Measurements from ENCODE around the gene PPP1CA. TPM values are rescaled to one million over a fixed set of nuclear protein-coding genes. Genes with fewer than 3 reads are reported as not detected.

PPP1CA gene
- total RNA-seq, 3 donors from 2014 or later (not counting 1 experiment from before 2014, with no cell fraction given): 222 to 245 (median 233) TPM

DNA sequence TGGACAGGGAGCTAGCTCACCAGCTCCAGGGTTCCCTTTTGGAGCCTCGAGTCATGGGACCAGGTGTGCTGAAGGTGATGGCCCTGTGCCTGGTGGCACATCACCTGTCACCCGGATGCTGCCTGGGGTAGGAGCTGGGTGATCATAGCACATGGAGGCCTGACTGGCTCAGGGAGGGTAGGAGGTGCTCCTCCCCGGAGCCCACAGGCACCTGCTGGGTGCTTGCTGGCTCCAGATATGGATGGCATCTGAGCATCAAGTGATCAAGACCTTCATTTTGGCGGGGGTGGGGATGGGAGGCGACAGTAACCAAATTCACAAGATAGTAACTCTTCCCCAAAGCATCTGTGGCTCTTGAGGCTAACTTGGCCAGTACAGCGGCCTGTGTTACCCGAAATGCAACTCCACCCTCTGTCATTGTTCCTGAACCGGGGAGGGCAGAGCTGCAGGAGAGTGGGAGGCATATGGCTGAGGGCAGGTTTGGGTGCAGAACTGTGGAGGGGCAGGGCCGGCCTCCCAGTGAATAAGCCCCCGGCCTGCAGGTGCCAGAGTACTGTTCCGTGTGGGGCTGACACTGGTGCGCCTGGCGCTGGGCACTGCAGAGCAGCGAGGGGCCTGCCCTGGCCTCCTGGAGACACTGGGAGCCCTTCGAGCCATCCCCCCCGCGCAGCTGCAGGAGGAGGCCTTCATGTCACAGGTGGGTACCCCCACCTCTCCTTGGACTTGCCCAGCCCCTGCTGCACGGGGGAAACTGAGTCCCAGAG, 7.0 kb upstream of the PPP1CA start:
- Mint-ChIP-seq H3K4me1 (peaks cover 66 to 98% of the 10 kb centered on the region in 2 donors), H3K36me3 (no peaks in the 10 kb centered on the region), H3K9me3 (no peaks in the 10 kb centered on the region), H3K4me3 (peak overlapping the region; percentile 87), H3K27me3 (ENCODE audit: low read depth in 2 of 2) (no peaks in the 10 kb centered on the region), H3K27ac (peak overlapping the region; percentile 86 to 96)
- peak overlapping the region; percentile 26 for H3K4me3 ChIP-seq (ENCODE audit: low read length)
- H3K9me3 ChIP-seq (ENCODE audit: control insufficient read depth, insufficient read depth, low read length): no peaks in the 10 kb centered on the region
- H3K36me3 ChIP-seq (ENCODE audit: control insufficient read depth, insufficient read depth, low read length): peaks cover 29% of the 10 kb centered on the region
- WGBS (ENCODE audit: insufficient coverage): 5% methylated on average over 17 of the region's 18 CpGs
- ATAC-seq (peak; percentile 15 to 29 (median 19)), DNase-seq (peak in 1 of 2 donors; percentile 59)
- peaks cover 98% of the 10 kb centered on the region for H3K4me1 ChIP-seq (ENCODE audit: control insufficient read depth, insufficient read depth, low read length)
- intact Hi-C loops (cut with micrococcal nuclease): no loop called here
- TF ChIP-seq, protein P1, sequence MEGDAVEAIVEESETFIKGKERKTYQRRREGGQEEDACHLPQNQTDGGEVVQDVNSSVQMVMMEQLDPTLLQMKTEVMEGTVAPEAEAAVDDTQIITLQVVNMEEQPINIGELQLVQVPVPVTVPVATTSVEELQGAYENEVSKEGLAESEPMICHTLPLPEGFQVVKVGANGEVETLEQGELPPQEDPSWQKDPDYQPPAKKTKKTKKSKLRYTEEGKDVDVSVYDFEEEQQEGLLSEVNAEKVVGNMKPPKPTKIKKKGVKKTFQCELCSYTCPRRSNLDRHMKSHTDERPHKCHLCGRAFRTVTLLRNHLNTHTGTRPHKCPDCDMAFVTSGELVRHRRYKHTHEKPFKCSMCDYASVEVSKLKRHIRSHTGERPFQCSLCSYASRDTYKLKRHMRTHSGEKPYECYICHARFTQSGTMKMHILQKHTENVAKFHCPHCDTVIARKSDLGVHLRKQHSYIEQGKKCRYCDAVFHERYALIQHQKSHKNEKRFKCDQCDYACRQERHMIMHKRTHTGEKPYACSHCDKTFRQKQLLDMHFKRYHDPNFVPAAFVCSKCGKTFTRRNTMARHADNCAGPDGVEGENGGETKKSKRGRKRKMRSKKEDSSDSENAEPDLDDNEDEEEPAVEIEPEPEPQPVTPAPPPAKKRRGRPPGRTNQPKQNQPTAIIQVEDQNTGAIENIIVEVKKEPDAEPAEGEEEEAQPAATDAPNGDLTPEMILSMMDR (IDR thresholded peaks at IDR 0.05): no peak
- no peaks in the 10 kb centered on the region for H3K27me3 ChIP-seq (ENCODE audit: control insufficient read depth, insufficient read depth, low read length)
- H3K27ac ChIP-seq (ENCODE audit: low read length): peak overlapping the region; percentile 63

DNA sequence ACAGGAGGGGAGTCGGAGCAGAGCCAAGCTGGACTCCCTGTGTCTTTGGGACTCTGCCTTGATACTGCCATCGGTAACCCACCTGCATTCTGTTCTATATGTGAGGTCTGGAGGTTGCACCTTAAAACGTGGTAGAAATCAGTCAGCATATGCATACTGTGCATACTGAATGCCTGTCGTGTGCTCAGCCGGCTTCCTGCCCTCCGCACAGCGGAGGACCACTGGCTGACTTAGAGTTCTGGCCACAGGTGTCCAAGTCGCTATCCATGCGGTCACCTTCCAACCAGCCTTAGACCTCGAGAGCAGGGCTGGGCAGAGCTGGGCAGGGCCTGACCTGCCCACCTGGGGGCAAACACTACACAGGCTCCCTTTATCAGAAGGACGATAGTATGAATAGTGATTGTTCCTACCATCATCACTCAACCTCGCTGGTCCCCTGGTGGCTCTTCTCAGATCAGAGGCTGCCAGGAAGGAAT, 6.1 kb upstream of the PPP1CA start:
- Histone ChIP-seq H3K4me3 (ENCODE audit: low read length) (no peak overlapping the region), H3K27me3 (ENCODE audit: control insufficient read depth, insufficient read depth, low read length) (no peaks in the 10 kb centered on the region), H3K27ac (ENCODE audit: low read length) (peak overlapping the region; percentile 63), H3K9me3 (ENCODE audit: control insufficient read depth, insufficient read depth, low read length) (no peaks in the 10 kb centered on the region), H3K4me1 (ENCODE audit: control insufficient read depth, insufficient read depth, low read length) (peaks cover 98% of the 10 kb centered on the region), H3K36me3 (ENCODE audit: control insufficient read depth, insufficient read depth, low read length) (peaks cover 29% of the 10 kb centered on the region)
- TF ChIP-seq, protein P1 (IDR thresholded peaks at IDR 0.05): no peak
- ATAC-seq (no peak), DNase-seq (no peak)
- peak overlapping the region; percentile 87 for H3K4me3 Mint-ChIP-seq
- no peaks in the 10 kb centered on the region for H3K36me3 Mint-ChIP-seq
- intact Hi-C loops (cut with micrococcal nuclease): no loop called here
- H3K27me3 Mint-ChIP-seq (ENCODE audit: low read depth in 2 of 2): no peaks in the 10 kb centered on the region
- peak overlapping the region; percentile 86 to 96 for H3K27ac Mint-ChIP-seq
- peaks cover 61 to 93% of the 10 kb centered on the region in 2 donors for H3K4me1 Mint-ChIP-seq
- whole genome bisulfite sequencing (ENCODE audit: insufficient coverage): 40% methylated on average over 11 of the region's 12 CpGs
- no peaks in the 10 kb centered on the region for H3K9me3 Mint-ChIP-seq

DNA sequence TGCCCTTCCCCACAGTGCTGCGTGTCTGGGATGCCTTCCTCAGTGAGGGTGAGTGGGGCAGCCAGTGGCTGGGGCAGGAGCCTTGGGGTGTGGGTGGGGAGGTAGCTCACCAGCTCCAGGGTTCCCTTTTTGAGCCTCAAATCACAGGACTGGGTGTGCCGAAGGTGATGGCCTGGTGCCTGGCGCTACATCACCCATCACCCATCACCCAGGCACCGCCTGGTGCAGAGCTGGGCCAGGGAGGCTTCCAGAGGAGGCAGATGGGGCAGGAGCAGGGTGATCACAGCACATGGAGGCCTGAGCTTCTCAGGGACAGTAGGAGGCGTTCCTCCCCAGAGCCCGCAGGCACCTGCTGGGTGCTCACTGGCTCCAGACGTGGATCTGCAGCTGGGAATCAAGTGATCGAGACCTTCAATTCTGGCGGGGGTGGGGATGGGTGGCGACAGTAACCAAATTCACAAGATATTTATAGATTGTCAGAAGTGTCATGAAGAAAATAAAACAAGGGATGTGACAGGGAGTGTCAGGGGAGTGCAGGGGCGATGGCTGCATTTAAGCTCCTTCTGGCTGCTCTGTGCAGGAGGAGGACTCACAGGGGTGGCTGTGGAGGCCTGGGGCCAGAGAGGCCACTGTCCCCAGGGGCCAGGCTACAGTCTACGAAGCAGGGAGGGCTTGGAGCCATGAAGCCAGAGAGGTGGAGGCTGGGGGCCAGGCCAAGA, 5.5 kb upstream of the PPP1CA start:
- H3K27ac ChIP-seq (ENCODE audit: low read length): peak overlapping the region; percentile 63
- DNase-seq (peak in 1 of 2 donors; percentile 68), ATAC-seq (no peak)
- H3K4me1 ChIP-seq (ENCODE audit: control insufficient read depth, insufficient read depth, low read length): peaks cover 98% of the 10 kb centered on the region
- intact Hi-C loops (cut with micrococcal nuclease): no loop called here
- WGBS (ENCODE audit: insufficient coverage): 25% methylated on average over 11 of the region's 12 CpGs
- peak overlapping the region; percentile 9 for H3K4me3 ChIP-seq (ENCODE audit: low read length)
- H3K27ac Mint-ChIP-seq: peak overlapping the region; percentile 86 to 96
- H3K9me3 ChIP-seq (ENCODE audit: control insufficient read depth, insufficient read depth, low read length): no peaks in the 10 kb centered on the region
- H3K9me3 Mint-ChIP-seq: no peaks in the 10 kb centered on the region
- H3K27me3 Mint-ChIP-seq (ENCODE audit: low read depth in 2 of 2): no peaks in the 10 kb centered on the region
- H3K36me3 Mint-ChIP-seq: no peaks in the 10 kb centered on the region
- peak overlapping the region; percentile 87 for H3K4me3 Mint-ChIP-seq
- peaks cover 29% of the 10 kb centered on the region for H3K36me3 ChIP-seq (ENCODE audit: control insufficient read depth, insufficient read depth, low read length)
- peaks cover 55 to 87% of the 10 kb centered on the region in 2 donors for H3K4me1 Mint-ChIP-seq
- no peaks in the 10 kb centered on the region for H3K27me3 ChIP-seq (ENCODE audit: control insufficient read depth, insufficient read depth, low read length)
- TF ChIP-seq, protein P1 (IDR thresholded peaks at IDR 0.05): no peak
